ENCODE data around the gene SNX17.

- TF ChIP-seq CTCF (IDR thresholded peaks at IDR 0.05) (no peak), POLR2A (IDR thresholded peaks at IDR 0.05) (no peak)
Measured at GRCh38 chr2:27378809-27379290, 8.4 kb downstream of the SNX17 start.
